ENCODE data around the gene PRTN3. TPM values are rescaled to one million over a fixed set of nuclear protein-coding genes. Genes with fewer than 3 reads are reported as not detected.

PRTN3 gene
- total RNA-seq, 1 donor from 2014 or later, result not detected

- DNase-seq (no peak), ATAC-seq (ENCODE audit: poor library complexity) (no peak)
- intact Hi-C loops (cut with DNase I), result no loop called here
Measured at GRCh38 chr19:854549-854948, 13.8 kb downstream of the PRTN3 start.

- no peak for DNase-seq
- intact Hi-C loops (cut with DNase I), result loop anchor here (5.0 kb wide), 1 partner anchor 67 kb away; no protein-coding TSS in a partner anchor
- no peak for ATAC-seq (ENCODE audit: poor library complexity)
Measured at GRCh38 chr19:855142-855541, 14.3 kb downstream of the PRTN3 start.

DNA sequence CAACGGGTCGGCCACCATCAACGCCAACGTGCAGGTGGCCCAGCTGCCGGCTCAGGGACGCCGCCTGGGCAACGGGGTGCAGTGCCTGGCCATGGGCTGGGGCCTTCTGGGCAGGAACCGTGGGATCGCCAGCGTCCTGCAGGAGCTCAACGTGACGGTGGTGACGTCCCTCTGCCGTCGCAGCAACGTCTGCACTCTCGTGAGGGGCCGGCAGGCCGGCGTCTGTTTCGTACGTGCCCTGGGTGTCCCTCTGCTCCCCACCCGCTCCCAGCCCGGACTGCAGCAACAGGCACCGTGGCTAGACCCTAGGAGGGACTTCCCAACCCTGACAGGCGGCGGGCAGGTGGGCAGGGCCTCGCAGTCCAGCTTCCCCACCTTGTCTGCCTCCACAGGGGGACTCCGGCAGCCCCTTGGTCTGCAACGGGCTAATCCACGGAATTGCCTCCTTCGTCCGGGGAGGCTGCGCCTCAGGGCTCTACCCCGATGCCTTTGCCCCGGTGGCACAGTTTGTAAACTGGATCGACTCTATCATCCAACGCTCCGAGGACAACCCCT is 14.8 kb downstream of the PRTN3 start:
- DNase-seq (no peak), ATAC-seq (ENCODE audit: poor library complexity) (no peak)
- intact Hi-C loops (cut with DNase I), result loop anchor here (5.0 kb wide), 1 partner anchor 67 kb away; no protein-coding TSS in a partner anchor

- DNase-seq (no peak), ATAC-seq (ENCODE audit: poor library complexity) (no peak)
- intact Hi-C loops (cut with DNase I), result loop anchor here (5.0 kb wide), 1 partner anchor 64 kb away; no protein-coding TSS in a partner anchor
Measured at GRCh38 chr19:858284-858683, 17.5 kb downstream of the PRTN3 start.

DNA sequence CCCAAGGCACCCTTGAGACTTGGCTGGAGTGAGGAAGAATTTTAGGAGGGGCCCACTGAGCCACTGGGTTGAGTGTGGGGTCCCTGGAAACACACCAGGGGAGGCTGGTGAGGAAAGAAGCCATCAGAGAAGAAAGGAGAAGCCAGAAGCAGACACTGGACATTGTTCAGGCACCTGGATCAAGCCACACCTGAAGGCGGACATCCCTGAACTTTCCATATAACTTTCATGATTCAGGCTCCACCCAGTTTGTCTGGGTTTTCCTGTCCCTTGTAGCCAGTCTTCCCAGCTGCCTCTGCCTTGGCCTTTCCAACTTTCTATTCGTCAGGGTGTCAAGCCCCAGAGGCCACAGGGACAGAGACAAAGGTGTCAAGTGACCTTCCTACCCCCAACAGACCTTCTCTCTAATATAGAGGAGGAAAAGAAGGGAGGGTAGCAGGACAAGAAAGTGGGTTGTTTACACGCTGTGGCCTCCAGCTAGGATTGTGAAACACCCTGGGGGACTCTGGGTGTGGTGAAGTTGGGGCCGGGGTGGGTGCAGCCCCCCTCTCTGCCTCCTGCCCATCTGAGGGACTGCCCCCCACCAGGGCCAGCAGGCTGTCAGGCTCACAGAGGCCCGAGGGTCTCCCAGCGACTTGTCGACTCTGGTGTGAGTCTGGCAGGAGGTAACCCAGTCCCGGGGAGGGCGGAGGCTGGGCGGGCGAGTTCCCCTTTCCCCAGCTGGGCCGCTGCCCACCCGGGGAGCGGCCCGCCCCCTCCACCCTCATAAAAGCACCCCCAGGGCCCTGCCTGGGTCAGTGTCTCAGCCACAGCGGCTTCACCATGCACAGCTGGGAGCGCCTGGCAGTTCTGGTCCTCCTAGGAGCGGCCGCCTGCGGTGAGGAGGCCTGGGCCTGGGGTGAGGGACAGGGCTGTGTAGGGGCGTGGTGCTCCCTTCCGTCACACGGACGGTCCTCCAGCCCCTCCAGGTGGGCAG is 18.4 kb downstream of the PRTN3 start, which contains the start of gene CFD:
TSS of gene CFD (plus strand) at position 797 of the 976 bp plus-strand sequence. CDS start at position 823, 26 bp downstream.
- ATAC-seq (ENCODE audit: poor library complexity) (peak; percentile 73), DNase-seq (peak; percentile 90)
- intact Hi-C loops (cut with DNase I), result loop anchor here (5.0 kb wide), 1 partner anchor 63 kb away; no protein-coding TSS in a partner anchor

GRCh38 chr19:861141-861755 is 20.4 kb downstream of the PRTN3 start:
- no peak for DNase-seq
- intact Hi-C loops (cut with DNase I), result loop anchor here (10.0 kb wide), 1 partner anchor 86 kb away; no protein-coding TSS in a partner anchor
- ATAC-seq (ENCODE audit: poor library complexity), result no peak

DNA sequence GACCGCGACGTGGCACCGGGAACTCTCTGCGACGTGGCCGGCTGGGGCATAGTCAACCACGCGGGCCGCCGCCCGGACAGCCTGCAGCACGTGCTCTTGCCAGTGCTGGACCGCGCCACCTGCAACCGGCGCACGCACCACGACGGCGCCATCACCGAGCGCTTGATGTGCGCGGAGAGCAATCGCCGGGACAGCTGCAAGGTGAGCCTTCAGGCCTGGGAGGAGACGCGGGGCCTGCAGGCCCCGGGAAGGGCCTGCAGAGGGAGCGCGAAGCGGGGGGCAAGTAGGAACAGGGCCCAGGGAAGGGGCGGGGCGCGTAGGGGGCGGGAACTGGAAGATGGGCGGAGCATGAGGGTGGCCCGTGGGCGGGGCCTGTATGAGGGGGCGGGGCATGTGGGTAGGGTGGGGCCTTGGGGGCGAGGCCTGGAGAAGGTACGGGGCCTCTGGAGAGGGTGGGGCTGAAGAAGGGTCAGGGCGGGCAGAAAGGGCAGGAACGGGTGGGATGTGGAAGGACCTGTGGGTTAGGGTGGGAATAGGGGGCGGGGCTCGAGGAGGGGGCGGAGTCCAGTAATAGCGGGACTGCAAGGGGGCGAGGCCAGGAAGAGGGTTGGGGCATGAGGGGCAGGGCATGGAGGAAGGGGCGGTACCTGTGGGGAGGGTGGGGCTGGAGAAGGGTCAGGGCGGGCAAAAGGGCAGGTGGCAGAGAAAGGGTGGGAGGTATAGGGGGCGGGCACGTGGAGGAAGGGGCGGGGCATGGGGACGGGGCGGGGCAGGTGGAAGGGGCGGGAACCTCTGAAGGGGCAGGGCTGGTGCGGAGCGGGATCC is 21.2 kb downstream of the PRTN3 start:
- ATAC-seq (ENCODE audit: poor library complexity) (no peak), DNase-seq (no peak)
- intact Hi-C loops (cut with DNase I), result loop anchor here (10.0 kb wide), 1 partner anchor 87 kb away; no protein-coding TSS in a partner anchor

DNA sequence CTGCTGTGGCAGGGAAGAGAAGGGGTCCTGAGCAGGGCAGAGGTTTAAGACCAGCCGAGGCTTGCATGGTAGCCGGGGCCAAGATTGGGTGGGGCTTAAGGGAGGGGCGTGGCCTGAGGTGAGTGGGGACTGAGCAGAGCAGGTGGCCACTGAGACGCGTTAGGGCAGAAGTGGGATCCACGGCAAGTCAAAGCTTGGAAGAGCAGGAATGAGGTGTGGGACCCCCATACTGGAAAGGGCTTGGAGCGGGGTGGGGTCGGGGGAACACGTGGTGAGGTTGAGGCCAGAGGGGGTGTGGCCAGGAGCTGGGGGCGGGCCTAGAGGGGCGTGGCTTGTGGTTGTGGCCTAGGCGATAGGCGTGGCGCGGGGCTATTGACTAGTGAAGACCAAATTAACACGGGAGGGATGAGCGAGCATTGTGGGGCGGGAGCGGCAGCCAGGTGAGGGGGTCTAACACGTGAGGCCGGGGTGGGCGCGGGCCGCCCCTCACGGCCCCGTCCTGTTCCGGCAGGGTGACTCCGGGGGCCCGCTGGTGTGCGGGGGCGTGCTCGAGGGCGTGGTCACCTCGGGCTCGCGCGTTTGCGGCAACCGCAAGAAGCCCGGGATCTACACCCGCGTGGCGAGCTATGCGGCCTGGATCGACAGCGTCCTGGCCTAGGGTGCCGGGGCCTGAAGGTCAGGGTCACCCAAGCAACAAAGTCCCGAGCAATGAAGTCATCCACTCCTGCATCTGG is 21.9 kb downstream of the PRTN3 start:
- ATAC-seq (ENCODE audit: poor library complexity) (no peak), DNase-seq (peak; percentile 80)
- intact Hi-C loops (cut with DNase I), result loop anchor here (10.0 kb wide), 1 partner anchor 88 kb away; no protein-coding TSS in a partner anchor

- intact Hi-C loops (cut with DNase I), result loop anchor here (10.0 kb wide), 1 partner anchor 88 kb away; no protein-coding TSS in a partner anchor
- ATAC-seq (ENCODE audit: poor library complexity) (no peak), DNase-seq (no peak)
Measured at GRCh38 chr19:863315-863620, 22.5 kb downstream of the PRTN3 start.

GRCh38 chr19:866769-867300 is 26.0 kb downstream of the PRTN3 start:
- DNase-seq, result no peak
- intact Hi-C loops (cut with DNase I), result loop anchor here (10.0 kb wide), 1 partner anchor 92 kb away; no protein-coding TSS in a partner anchor
- ATAC-seq (ENCODE audit: poor library complexity), result no peak

DNA sequence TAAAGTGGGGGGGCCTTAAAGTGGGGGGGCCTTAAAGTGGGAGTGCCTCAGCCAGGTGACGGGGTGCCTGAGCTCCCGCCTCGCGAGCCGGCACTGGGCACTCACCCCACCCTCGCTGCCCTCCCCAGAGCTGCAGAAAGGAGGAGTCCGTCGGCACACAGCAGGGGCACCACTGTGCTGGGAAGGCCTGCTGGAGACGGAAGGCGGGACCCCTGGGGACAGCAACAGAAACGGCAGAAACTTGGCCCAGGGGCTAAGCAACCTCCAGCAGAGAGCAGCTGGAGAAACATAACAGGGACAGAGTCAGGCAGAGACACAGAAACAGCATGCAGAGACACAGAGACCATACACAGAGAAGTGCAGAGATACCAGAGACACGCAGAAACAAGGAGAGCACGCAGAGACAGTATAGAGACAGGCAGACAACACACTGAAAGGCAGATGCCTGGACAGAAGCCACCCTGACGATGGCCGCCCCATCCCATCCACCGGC is 26.5 kb downstream of the PRTN3 start:
- no peak for DNase-seq
- intact Hi-C loops (cut with DNase I), result loop anchor here (10.0 kb wide), 1 partner anchor 93 kb away; no protein-coding TSS in a partner anchor
- ATAC-seq (ENCODE audit: poor library complexity), result no peak

GRCh38 chr19:867855-868457 is 27.2 kb downstream of the PRTN3 start:
- ATAC-seq (ENCODE audit: poor library complexity) (no peak), DNase-seq (no peak)
- intact Hi-C loops (cut with DNase I), result loop anchor here (10.0 kb wide), 1 partner anchor 93 kb away; no protein-coding TSS in a partner anchor

DNA sequence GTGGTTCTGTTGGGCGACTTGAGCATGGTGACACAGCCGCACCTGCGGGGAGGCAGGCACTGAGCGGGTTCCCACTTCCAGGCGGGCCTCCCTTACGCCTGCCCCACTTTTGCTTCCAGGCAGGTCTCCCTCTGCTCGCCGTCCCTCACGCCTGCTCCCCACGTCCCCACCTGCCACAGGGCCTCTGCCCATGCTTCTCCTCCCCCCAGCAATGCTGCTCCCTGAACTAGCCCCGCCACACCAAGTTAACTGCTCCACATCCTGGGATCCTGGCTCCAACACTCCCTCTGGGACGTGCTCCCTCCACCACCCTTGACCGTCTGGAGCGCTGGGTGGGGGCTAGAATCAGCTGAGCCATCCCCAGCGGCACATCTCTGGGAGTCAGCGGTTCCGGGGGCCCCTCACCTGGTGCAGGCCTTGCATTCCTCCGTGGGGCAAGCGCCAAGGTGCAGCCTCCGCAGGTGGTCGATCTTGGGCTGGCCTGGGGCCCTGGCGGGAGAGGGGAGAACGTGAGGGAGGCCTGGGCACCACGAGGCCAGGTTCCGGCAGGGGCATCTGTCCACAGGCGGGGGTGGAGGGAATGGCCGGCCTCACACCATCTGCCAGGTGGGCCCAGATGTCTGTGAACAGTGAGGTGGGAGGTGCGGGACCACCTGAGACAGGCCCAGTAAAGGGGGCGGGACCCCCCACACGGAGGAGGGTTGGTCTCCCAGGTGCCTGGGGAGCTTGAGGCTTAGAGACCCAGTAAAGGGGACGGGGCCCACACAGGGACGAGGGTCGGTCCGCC is 27.9 kb downstream of the PRTN3 start:
- intact Hi-C loops (cut with DNase I), result loop anchor here (10.0 kb wide), 1 partner anchor 94 kb away; no protein-coding TSS in a partner anchor
- DNase-seq (no peak), ATAC-seq (ENCODE audit: poor library complexity) (peak; percentile 0)

DNA sequence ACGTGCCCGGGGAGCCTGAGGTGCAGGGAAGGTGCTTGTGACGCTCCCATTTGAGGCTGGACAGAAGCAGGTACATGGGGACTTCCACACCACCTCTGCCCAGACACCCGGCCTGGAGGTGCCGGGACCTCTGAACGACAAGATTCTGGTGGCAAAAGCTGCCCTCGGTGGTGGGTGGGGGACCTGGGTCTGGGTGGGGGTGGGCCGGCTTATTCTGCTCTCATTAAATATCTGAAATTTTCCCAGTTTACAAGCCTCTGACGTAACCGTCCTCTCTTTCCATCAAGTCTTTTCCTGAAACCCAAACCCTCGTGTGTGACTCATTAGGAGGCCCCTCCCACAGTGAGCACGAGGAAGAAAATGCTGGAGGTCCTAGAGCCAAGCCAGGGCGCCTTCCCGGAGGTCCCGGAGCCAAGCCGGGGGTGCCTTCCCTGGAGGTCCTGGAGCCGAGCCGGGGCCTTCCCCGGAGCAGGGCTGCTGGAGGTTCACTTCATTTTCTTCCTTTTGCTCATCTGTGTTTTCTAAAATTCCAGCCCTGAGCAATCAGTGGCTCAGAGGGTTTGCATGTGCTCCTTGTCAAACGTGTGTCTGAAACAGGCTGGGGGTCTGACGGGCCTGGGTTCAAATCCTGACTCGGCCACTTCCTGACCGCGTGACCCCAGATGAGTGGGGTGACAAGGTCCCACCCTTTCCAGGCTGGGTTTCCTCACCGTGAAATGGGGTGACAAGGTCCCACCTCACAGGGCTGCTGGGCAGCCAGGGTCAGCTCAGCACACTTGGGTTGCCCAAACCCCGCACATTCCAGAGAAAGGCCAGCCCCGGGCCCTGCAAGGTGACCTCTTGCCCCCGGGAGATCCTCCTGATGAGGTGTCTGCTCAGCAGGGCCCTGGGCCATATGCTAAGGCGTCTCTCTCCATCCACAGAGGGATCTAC is 28.7 kb downstream of the PRTN3 start:
- ATAC-seq (ENCODE audit: poor library complexity), result peak; percentile 19
- intact Hi-C loops (cut with DNase I), result loop anchor here (10.0 kb wide), 1 partner anchor 95 kb away; no protein-coding TSS in a partner anchor
- peak; percentile 72 for DNase-seq

DNA sequence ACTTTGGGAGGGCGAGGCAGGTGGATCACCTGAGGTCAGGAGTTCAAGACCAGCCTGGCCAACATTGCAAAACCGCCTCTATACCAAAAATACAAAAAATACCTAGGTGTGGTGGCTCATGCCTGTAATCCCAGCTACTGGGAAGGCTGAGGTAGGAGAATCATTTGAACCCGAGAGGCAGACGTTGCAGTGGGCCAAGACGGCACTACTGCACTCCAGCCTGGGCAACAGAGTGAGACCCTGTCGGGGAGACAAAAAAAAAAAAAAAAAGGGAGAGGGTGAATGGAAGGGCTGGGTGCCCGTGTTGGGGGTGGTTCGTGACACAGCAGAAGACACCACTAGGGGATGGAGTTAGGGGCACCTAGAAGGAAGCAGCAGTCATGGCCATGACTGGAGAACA is 29.5 kb downstream of the PRTN3 start:
- ATAC-seq (ENCODE audit: poor library complexity) (no peak), DNase-seq (no peak)
- intact Hi-C loops (cut with DNase I), result no loop called here
